GM06990 (cell line): ENCODE measurements around the gene ZNF865.

Source experiments
- DNase-seq: peaks from one replicate; pipeline ENCODE4 v3.0.0-alpha.2; 2011; ENCODE audit not compliant: insufficient read length; ENCODE audit errors: extremely low read depth
- H3K27me3 ChIP-seq: replicated peaks from 2 replicates; pipeline ENCODE4 v1.6.0; 2011; ENCODE audit warnings: low read length; ENCODE audit not compliant: control insufficient read depth, insufficient read depth
- H3K36me3 ChIP-seq: 2 replicates; pipeline ENCODE4 v1.5.1; 2011; ENCODE audit warnings: low read length; ENCODE audit not compliant: control insufficient read depth, insufficient read depth
- H3K4me3 ChIP-seq: replicated peaks from 2 replicates; pipeline ENCODE4 v1.5.1; 2011; ENCODE audit warnings: low read depth, mild to moderate bottlenecking, control low read depth, low read length
- TF ChIP-seq, protein P1 (sequence below): IDR thresholded peaks from 2 replicates; pipeline ENCODE4 v1.5.1; 2011; ENCODE audit warnings: low read length, control low read depth, mild to moderate bottlenecking, inconsistent platforms; ENCODE audit not compliant: insufficient read depth, poor library complexity, severe bottlenecking

The ZNF865 gene

DNA sequence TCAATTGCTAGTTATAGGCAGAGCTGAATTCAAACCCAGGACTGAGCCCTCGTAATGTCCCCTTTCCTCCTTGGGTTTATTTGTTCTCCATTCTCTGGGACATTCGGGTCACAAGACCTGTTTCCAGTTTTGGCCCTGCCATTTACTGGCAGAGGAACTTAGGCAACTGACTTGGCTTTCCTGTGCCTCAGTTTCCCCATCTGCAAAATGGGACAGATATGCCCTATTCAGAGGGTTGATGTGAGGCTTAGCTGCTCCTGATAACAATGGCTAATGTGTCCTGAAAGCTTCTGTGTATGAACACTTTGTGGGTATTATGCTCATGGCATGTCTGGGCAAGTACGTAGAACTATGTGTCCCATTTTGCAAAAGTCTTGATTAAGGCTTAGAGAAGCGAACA is 4.4 kb upstream of the ZNF865 start:
- TF ChIP-seq, protein P1, sequence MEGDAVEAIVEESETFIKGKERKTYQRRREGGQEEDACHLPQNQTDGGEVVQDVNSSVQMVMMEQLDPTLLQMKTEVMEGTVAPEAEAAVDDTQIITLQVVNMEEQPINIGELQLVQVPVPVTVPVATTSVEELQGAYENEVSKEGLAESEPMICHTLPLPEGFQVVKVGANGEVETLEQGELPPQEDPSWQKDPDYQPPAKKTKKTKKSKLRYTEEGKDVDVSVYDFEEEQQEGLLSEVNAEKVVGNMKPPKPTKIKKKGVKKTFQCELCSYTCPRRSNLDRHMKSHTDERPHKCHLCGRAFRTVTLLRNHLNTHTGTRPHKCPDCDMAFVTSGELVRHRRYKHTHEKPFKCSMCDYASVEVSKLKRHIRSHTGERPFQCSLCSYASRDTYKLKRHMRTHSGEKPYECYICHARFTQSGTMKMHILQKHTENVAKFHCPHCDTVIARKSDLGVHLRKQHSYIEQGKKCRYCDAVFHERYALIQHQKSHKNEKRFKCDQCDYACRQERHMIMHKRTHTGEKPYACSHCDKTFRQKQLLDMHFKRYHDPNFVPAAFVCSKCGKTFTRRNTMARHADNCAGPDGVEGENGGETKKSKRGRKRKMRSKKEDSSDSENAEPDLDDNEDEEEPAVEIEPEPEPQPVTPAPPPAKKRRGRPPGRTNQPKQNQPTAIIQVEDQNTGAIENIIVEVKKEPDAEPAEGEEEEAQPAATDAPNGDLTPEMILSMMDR, result no peak
- Histone ChIP-seq H3K27me3 (no peaks in the 10 kb centered on the region), H3K4me3 (peak overlapping the region; percentile 87), H3K36me3 (peaks cover 10% of the 10 kb centered on the region)
- DNase-seq, result no peak

- Histone ChIP-seq H3K4me3 (no peak overlapping the region), H3K27me3 (no peaks in the 10 kb centered on the region), H3K36me3 (peaks cover 7% of the 10 kb centered on the region)
- DNase-seq, result no peak
- TF ChIP-seq, protein P1, result no peak
Measured at GRCh38 chr19:55602104-55603001, 3.1 kb upstream of the ZNF865 start.

DNA sequence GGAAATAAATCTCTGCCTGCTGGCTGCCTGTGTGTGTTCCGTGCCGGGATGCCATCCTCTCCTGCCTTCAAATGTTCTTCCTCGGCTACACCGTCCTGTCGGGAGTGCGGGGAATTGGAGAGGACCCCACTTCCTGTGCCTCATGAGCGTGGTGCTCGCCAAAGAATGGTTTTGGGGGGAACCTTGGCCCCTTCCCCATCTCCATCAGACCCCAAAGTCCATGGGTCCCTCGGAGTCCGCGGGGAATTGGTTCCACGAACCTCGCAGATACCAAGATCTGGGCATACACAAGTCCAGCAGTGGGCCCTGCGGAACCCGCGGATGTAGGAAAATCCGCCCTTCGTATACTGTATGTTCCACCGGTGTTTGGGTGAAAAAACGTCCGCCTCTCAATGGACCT is 2.3 kb upstream of the ZNF865 start:
- no peak for DNase-seq
- Histone ChIP-seq H3K4me3 (no peak overlapping the region), H3K36me3 (peaks cover 5% of the 10 kb centered on the region), H3K27me3 (no peaks in the 10 kb centered on the region)
- TF ChIP-seq, protein P1, result no peak

GRCh38 chr19:55603581-55604292 is 1.7 kb upstream of the ZNF865 start:
- TF ChIP-seq, protein P1, result no peak
- DNase-seq, result no peak
- Histone ChIP-seq H3K4me3 (no peak overlapping the region), H3K36me3 (peaks cover 5% of the 10 kb centered on the region), H3K27me3 (no peaks in the 10 kb centered on the region)

- TF ChIP-seq, protein P1, result no peak
- peaks cover 7% of the 10 kb centered on the region for H3K36me3 ChIP-seq
- no peaks in the 10 kb centered on the region for H3K27me3 ChIP-seq
- peak; percentile 98 for DNase-seq
- H3K4me3 ChIP-seq, result peak overlapping the region; percentile 90
Measured at GRCh38 chr19:55605207-55605636, 225 bp upstream of the ZNF865 start.
